ENCODE measurements around the gene HPGD.

HPGD gene

DNA sequence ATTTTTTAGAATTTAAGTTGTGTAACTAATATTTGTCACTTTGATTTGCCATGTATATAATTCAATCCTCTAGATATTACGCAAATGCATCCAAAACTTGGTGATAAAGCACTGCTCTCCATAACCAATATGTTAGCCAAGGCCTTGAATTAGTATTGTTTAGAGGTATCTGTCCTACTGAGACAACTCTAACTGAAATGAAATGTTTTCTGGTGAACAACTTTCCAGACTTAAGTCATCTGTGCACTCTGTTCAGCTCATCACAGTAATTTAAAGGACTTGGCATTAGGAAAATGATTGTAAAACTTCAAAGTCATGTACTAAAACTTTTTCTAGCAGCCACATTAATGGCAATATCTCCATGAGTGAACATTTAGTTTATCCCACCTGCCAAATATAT, 73.1 kb downstream of the HPGD start:
- TF ChIP-seq PAX5 (IDR thresholded peaks at IDR 0.05; ENCODE audit: insufficient read depth, low read length, severe bottlenecking) (no peak), POU2F2 (IDR thresholded peaks at IDR 0.05; ENCODE audit: low read depth, low read length) (no peak), TAF1 (IDR thresholded peaks at IDR 0.05; ENCODE audit: low read depth, low read length) (no peak), SPI1 (IDR thresholded peaks at IDR 0.05; ENCODE audit: low read depth, low read length) (no peak), POLR2AphosphoS5 (IDR thresholded peaks at IDR 0.05; ENCODE audit: low read depth, low read length) (no peak), POLR2A (IDR thresholded peaks at IDR 0.05; ENCODE audit: low read depth, low read length) (no peak)
- no peak for DNase-seq (ENCODE audit: insufficient read length, low spot score)
- no peak for FAIRE-seq

DNA sequence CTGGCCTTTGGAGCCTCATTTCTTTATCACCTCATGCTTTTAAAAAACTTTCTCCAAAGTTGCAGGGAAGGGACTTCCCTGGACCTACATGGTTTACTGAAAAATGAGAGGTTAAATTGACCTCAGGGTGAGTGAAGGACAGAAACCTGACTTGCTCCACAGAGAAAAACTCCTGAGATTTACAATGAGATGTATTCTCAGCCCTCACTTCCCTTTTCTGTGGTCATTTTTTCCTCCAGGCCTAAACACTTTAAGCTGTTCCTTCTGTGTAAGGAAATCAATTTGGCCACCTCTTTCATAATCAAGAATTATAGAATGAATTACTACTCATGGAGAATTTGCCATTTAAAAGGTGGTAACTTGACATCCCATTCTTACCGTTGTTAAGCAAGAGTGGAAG, 77.9 kb downstream of the HPGD start:
- FAIRE-seq (no peak), DNase-seq (ENCODE audit: insufficient read length, low spot score) (no peak)
- TF ChIP-seq TAF1 (IDR thresholded peaks at IDR 0.05; ENCODE audit: low read depth, low read length) (no peak), POU2F2 (IDR thresholded peaks at IDR 0.05; ENCODE audit: low read depth, low read length) (no peak), SPI1 (IDR thresholded peaks at IDR 0.05; ENCODE audit: low read depth, low read length) (no peak; the same call in 1 of the 2 replicates), POLR2A (IDR thresholded peaks at IDR 0.05; ENCODE audit: low read depth, low read length) (no peak), POLR2AphosphoS5 (IDR thresholded peaks at IDR 0.05; ENCODE audit: low read depth, low read length) (no peak), PAX5 (IDR thresholded peaks at IDR 0.05; ENCODE audit: insufficient read depth, low read length, severe bottlenecking) (no peak)
